ENCODE measurements around the gene INAFM2. TPM values are rescaled to one million over a fixed set of nuclear protein-coding genes. Genes with fewer than 3 reads are reported as not detected.
A peak's percentile ranks its signal among the peaks of the same experiment; 100 is the strongest.

Gene INAFM2
- total RNA-seq, 1 donor from 2014 or later = 33.8 TPM

GRCh38 chr15:40277471-40277870 lies 46.0 kb upstream of the INAFM2 start:
- Histone ChIP-seq H3K27ac (no peak overlapping the region), H3K4me3 (peak overlapping the region; percentile 19), H3K9me3 (no peaks in the 10 kb centered on the region), H3K4me1 (peaks cover 31% of the 10 kb centered on the region), H3K27me3 (ENCODE audit: low read depth) (peaks cover 48% of the 10 kb centered on the region), H3K36me3 (no peaks in the 10 kb centered on the region)
- DNase-seq = no peak
- intact Hi-C loops (cut with DNase I) = loop anchor here (10.0 kb wide), 1 partner anchor 233 kb away; no protein-coding TSS in a partner anchor
- no peak for TF ChIP-seq CTCF (IDR thresholded peaks at IDR 0.05)
- no peak for ATAC-seq

- Histone ChIP-seq H3K27ac (no peak overlapping the region), H3K4me3 (no peak overlapping the region), H3K27me3 (ENCODE audit: low read depth) (peaks cover 53% of the 10 kb centered on the region), H3K9me3 (no peaks in the 10 kb centered on the region), H3K4me1 (peaks cover 37% of the 10 kb centered on the region), H3K36me3 (no peaks in the 10 kb centered on the region)
- intact Hi-C loops (cut with DNase I) = loop anchor here (10.0 kb wide), 1 partner anchor 233 kb away; no protein-coding TSS in a partner anchor
- TF ChIP-seq CTCF (IDR thresholded peaks at IDR 0.05) = no peak
- DNase-seq = no peak
- ATAC-seq = no peak
These were observed 45.5 kb upstream of the INAFM2 start for GRCh38 chr15:40278026-40278425.

- H3K4me3 ChIP-seq = no peak overlapping the region
- H3K27me3 ChIP-seq (ENCODE audit: low read depth) = peaks cover 65% of the 10 kb centered on the region
- peaks cover 43% of the 10 kb centered on the region for H3K4me1 ChIP-seq
- DNase-seq (peak; percentile 85), ATAC-seq (peak; percentile 74 to 76)
- H3K9me3 ChIP-seq = no peaks in the 10 kb centered on the region
- TF ChIP-seq CTCF (IDR thresholded peaks at IDR 0.05) = peak; percentile 100
- intact Hi-C loops (cut with DNase I) = loop anchor here (10.0 kb wide), 1 partner anchor 235 kb away; no protein-coding TSS in a partner anchor
- H3K27ac ChIP-seq = no peak overlapping the region
- no peaks in the 10 kb centered on the region for H3K36me3 ChIP-seq
These were observed 43.9 kb upstream of the INAFM2 start for GRCh38 chr15:40279437-40280141.

- Histone ChIP-seq H3K36me3 (no peaks in the 10 kb centered on the region), H3K9me3 (no peaks in the 10 kb centered on the region), H3K4me1 (peaks cover 42% of the 10 kb centered on the region), H3K4me3 (no peak overlapping the region), H3K27me3 (ENCODE audit: low read depth) (peaks cover 65% of the 10 kb centered on the region), H3K27ac (no peak overlapping the region)
- no peak for TF ChIP-seq CTCF (IDR thresholded peaks at IDR 0.05)
- DNase-seq = no peak
- ATAC-seq = no peak
- intact Hi-C loops (cut with DNase I) = no loop called here
These were observed 43.0 kb upstream of the INAFM2 start for GRCh38 chr15:40280260-40281056.

- peaks cover 48% of the 10 kb centered on the region for H3K4me1 ChIP-seq
- peak overlapping the region; percentile 60 for H3K4me3 ChIP-seq
- no peak overlapping the region for H3K27ac ChIP-seq
- no peaks in the 10 kb centered on the region for H3K9me3 ChIP-seq
- no peaks in the 10 kb centered on the region for H3K36me3 ChIP-seq
- H3K27me3 ChIP-seq (ENCODE audit: low read depth) = peaks cover 65% of the 10 kb centered on the region
- TF ChIP-seq CTCF (IDR thresholded peaks at IDR 0.05) = no peak
- intact Hi-C loops (cut with DNase I) = no loop called here
- DNase-seq (no peak), ATAC-seq (no peak)
These were observed 42.3 kb upstream of the INAFM2 start for GRCh38 chr15:40281057-40281800.
